ENCODE data around the gene PSMB1.
"Not testable (repeated sequence)": the region's sequence is repeated elsewhere in the genome, so short reads cannot be mapped to it uniquely, and the experiment has no call there.

The PSMB1 gene

DNA sequence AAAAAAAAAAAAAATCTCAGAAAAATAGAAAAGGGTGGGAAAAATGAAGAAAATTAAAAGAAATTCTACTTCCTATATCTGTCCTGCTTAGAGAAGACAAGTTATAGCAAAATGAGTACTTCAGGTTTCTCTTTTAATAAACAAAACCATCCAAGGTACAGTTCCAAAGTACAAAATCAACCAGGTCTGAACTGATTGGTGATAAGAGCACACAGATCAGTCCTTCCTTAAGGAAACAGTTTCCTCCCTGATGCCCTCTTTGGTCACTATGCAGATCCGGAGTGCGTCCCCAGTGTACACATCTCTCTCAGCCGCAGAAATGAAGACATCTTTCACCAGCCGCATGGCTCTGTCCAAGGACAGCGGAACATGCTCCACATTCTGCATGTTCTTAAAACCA is 18.1 kb downstream of the PSMB1 start:
- no peak for DNase-seq (ENCODE audit: low spot score)

DNA sequence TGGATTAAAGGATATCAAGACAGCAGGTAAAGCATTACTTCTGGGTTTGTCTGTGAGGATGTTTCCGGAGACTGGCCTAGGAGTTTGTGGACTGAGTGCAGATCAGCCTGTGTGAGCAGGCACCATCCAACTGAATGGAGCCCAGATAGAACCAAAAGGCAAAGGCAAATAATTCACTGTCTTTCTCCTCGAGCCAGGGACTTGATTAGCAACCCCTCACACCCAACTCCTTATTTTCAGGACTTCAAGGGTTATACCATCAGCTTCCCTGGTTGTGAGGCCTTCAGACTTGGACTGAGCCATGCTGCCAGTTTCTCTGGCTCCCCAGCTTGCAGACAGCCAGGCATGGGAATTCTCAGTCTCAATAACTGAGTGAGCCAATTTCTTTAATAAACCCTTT is 19.3 kb downstream of the PSMB1 start:
- no peak for DNase-seq (ENCODE audit: low spot score)

DNA sequence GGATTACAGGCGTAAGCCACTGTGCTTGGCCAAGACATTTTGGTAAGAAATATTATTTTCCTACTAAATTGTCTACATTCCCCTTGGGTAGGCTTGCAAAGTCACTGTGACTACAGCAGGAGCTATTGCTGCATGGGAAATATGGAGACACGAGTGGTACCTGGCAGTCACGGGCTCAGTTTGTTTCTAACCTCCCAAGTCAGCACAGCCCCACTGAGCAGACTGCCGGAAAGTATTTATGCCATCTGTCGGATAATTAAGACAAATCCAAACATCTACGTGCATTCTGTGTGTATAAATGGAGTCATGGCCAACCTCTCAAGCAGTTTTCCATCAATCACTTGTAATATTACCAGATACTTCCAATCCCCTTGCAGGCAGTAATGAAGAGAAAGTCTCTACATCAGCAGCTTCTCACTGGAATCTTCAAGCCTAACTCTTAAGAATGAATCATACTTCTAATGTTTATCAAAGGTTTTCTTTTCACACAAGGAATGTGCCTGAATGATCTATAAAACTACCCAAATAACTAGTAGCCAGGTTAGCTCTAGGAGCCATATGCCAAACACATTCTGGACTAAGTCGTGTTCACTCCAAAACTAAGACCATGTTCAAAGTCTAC is 20.1 kb downstream of the PSMB1 start:
- no peak for DNase-seq (ENCODE audit: low spot score)

DNA sequence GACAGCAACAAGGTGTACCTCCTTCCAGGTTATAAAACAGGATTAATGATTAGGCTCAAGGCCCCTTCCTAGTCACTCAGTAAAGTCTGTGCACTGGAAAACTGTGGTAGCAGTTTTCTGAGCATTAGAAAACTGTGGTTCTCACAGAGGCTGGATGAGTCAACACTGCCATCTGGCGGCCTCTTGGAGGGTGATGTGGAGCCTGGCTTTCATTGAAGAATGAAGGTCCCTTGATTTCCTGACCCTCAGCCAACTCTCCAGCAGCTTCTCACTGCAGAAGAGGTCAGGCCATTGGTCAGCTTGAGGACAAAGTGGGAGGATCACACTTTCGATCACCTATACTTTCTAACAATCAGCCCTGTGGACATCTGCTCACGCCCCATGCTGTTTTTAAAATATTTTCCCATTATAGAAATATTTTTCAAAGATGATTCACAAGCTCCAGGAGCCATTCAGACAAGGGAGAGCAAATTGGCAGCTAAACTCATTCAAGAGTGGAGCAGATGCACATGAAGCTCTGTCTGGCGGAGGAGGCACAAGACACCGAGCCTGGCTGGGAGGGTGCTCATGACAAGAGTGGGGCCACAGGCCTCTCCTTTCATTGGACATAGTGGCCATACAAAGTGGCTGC is 23.2 kb downstream of the PSMB1 start:
- DNase-seq (ENCODE audit: low spot score): peak; percentile 86

DNA sequence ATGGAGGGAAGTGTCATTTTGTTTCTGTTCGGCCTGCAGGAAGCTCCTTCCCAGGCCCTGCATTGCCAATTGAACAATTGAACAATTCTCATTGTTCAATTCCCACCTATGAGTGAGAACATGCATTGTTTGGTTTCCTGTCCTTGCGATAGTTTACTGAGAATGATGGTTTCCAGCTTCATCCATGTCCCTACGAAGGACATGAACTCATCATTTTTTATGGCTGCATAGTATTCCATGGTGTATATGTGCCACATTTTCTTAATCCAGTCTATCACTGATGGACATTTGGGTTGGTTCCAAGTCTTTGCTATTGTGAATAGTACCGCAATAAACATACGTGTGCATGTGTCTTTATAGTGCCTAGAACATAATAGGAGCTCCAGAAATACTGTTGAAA is 25.1 kb downstream of the PSMB1 start:
- DNase-seq (ENCODE audit: low spot score): not testable (repeated sequence)

DNA sequence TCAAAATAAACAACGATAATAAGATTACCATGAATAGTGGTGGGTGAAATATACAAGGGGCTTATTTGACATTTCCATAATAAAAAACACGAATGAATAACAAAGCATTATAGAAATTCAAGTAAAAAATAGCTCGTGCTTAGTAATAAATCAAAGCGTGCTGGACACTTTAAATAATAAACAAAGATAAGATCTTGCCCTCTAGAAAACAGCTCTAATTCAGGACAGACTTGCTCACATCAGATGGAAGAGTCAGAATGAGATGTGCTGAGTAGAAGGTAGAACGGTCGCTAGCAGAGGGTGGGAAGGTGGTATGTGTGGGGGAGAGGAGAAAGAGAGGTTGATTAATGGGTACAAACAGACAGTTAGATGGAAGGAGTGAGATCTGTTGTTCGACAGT is 27.3 kb downstream of the PSMB1 start:
- DNase-seq (ENCODE audit: low spot score): no peak

DNA sequence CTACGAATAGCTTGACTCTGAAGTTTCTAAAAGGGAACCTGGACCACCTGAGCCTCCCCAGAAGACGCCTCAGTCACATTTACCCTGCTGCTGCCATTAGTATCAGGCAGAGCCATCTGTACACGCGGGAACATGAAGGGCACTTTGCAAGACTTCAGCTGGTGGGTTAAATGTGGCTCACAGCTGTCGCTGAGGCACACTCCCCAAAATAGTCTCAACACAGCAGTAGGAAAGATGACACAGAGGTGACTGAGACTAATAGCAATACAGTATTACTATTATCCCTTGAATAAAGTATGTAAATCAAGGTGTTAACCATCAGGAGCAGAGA is 29.0 kb downstream of the PSMB1 start:
- no peak for DNase-seq (ENCODE audit: low spot score)

DNA sequence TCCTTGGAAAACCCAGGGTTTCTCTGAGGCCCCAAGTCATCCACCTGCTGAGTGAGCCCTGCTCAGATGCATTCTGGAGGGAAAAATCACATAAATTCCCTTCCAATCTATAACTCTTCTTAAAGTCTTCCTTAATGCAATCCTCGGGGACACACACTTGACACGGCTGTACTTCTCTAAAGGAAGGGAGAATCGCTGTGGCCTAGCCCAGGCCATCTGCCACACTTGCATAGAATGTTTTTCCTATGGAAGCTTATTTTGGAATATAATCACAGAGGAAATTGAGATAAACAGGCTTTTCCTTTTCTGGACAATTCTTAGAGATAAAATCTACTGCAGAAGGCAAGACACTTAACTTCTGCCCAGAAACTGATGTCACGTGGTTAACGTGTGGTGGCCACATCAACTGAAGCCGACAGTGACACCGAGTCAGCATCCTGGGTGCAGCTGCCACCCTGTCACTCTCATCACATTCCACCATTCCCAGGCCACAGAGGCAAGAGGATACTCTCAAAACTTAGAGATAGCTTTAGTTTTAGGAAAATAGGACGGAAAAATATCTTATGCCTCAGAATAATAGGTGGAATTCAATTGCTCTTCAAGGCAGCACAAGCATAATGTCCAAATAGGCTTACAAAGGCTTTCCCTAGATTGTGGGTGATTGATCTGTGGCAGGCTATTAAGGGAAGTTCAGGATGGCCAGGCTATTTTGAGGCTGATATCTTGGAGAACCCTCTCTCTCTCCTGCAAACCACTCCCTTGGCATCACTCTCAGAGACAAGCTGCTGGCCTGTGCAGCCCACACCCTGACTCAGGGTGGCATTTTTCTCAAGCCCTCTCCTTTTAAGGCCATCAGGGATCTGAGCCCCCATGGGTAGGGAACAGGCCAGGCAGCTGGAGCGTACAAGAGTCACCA is 29.6 kb downstream of the PSMB1 start:
- no peak for DNase-seq (ENCODE audit: low spot score)

DNA sequence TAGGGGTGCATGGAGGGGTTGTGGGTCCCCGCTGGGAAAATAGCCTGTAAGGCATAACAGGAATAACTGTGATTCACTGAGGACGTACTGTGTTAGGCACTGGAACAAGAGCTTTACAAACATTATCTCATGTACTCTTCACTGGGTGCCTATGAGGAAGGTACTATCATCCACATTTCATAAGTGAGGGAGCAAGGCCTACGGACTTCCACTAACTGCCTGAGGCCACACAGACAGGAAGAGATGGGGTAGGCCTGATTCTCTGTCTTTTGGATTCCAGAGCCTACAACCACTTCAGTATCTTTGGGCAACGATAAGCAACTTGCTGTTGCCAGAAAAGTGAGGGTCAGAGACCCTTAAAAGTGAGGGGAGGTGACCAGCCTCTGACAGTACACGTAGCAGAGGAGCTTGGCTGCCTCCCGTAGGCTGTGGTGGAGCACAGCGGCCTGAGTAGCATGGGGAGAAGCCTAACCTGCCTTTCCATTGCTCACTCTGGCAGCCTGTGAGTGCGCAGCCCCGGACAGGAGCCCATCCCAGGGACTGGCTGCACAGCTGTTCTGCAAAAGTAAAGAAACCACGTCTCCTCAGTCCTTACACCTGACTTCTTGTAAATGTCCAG is 30.4 kb downstream of the PSMB1 start:
- no peak for DNase-seq (ENCODE audit: low spot score)

DNA sequence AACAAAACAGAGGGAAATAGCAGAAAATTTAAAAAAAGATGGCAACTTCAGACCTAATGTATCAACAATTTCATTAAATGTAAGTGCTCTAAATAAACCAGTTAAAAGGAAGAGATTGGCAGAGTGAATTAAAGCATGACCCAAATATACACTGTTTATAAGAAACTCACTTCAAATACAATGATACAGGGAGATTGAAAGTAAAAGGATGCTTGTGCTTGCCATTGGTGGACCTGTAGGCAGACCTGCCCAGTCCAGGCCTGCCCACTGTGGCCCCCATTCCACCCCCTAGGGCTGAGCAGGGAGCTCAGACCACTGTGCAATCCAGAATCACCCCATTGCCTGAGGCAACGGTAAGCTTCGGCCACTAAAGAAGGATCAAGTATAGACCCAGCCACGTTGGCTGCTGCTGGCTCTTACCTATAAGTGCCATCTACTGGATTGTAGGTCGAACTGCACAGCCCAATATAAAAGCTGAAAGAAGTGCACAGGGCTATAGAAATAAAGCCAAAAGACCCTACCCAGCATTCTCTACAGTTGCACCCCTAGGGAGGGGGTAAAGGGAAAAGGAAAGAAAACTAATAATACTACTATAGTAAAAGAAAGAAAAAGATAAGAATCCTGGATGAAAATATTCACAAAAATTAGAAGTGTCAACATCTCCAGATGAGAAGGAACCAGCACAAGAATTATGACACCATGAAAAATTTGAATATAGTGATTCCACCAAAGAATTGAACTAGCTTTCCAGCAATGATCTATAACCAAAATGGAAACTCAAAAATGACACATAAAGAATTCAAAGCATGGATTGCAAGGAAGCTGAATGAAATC is 36.1 kb downstream of the PSMB1 start:
- no peak for DNase-seq (ENCODE audit: low spot score)

DNA sequence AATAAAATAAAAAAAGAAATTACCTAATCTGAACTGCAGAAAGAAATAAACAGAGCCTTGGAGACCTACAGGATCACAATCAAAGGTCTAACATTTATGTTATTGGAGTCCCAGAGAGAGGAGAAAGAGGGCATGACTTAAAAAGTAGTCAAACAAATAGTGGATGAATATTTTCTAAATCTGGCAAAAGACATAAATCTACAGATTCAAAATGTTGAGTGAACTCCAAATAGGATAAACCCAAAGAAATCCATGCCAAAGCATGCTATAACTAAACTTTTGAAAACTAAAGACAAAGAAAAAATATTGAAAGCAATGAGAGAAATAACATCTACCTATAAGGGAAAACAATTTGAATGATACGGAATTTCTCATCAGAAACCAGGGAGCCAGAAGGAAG is 38.2 kb downstream of the PSMB1 start:
- no peak for DNase-seq (ENCODE audit: low spot score)

DNA sequence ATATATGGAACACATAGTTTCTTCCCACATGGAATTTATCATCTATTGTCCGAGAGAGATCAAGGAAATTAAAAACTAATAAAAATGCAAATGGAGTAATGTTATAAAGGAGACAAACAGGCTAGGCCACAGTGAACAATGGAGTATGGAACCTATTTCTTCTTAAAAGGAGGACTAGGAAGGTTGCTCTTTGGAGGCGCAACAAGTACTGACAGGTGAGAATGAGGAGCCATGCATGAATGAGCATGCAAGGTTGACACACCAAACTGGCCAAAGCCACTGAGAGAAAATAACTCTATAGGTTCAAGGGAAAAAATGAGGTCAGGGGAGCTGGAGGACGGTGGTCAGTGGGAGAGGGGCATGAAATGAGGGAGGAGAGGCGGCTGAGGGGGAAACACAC is 40.9 kb downstream of the PSMB1 start:
- DNase-seq (ENCODE audit: low spot score): no peak

DNA sequence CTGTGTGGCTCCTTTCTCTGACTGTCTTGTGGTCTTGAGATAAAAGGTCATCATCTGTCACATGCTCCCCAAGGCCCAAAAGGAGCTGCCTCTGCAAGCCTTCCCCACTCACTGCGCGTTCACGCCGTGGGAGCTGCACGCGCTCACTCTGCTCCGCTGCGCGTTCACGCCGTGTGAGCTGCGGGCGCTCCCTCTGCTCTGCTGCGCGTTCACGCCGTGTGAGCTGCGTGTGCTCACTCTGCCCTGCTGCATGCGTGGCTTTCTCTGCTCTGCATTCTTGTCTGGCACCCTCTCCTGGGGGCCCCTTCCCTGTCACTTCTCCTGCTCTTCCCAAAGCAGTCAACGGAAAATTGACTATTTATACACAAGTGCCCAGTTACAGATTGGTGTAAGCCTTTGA is 42.5 kb downstream of the PSMB1 start:
- no peak for DNase-seq (ENCODE audit: low spot score)

DNA sequence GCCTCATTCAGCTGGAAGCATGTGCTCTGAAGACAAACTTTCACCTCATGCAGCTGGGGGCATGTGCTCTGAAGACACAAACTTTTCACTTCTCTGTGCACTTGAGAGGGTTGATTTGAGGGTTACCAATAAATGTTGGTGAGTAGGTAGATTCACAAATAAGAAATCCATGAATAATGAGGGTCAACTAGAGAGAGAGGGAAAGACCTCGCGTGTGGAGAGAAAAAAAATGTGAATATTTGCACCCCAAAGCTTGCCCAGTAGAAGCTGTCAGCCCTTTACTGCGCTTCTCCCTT is 43.4 kb downstream of the PSMB1 start:
- no peak for DNase-seq (ENCODE audit: low spot score)

DNA sequence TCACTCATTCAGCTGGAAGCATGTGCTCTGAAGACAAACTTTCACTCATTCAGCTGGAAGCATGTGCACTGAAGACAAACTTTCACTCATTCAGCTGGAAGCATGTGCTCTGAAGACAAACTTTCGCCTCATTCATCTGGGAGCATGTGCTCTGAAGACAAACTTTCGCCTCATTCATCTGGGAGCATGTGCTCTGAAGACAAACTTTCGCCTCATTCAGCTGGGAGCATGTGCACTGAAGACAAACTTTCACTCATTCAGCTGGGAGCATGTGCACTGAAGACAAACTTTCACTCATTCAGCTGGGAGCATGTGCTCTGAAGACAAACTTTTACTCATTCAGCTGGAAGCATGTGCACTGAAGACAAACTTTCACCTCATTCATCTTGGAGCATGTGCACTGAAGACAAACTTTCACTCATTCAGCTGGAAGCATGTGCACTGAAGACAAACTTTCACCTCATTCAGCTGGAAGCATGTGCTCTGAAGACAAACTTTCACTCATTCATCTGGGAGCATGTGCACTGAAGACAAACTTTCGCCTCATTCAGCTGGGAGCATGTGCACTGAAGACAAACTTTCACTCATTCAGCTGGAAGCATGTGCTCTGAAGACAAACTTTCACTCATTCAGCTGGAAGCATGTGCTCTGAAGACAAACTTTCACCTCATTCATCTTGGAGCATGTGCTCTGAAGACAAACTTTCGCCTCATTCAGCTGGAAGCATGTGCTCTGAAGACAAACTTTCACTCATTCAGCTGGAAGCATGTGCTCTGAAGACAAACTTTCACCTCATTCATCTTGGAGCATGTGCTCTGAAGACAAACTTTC is 44.0 kb downstream of the PSMB1 start:
- DNase-seq (ENCODE audit: low spot score): not testable (repeated sequence)

DNA sequence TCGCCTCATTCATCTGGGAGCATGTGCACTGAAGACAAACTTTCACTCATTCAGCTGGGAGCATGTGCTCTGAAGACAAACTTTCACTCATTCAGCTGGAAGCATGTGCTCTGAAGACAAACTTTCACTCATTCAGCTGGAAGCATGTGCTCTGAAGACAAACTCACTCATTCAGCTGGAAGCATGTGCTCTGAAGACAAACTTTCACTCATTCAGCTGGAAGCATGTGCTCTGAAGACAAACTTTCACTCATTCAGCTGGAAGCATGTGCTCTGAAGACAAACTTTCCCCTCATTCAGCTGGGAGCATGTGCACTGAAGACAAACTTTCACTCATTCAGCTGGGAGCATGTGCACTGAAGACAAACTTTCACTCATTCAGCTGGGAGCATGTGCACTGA is 44.8 kb downstream of the PSMB1 start:
- not testable (repeated sequence) for DNase-seq (ENCODE audit: low spot score)

DNA sequence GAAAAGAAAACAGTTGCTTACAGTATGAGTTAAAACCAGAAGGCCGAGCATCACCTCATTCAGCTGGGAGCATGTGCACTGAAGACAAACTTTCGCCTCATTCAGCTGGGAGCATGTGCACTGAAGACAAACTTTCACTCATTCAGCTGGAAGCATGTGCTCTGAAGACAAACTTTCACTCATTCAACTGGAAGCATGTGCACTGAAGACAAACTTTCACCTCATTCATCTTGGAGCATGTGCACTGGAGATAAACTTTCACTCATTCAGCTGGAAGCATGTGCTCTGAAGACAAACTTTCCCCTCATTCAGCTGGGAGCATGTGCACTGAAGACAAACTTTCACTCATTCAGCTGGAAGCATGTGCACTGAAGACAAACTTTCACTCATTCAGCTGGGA is 45.4 kb downstream of the PSMB1 start:
- DNase-seq (ENCODE audit: low spot score): not testable (repeated sequence)

DNA sequence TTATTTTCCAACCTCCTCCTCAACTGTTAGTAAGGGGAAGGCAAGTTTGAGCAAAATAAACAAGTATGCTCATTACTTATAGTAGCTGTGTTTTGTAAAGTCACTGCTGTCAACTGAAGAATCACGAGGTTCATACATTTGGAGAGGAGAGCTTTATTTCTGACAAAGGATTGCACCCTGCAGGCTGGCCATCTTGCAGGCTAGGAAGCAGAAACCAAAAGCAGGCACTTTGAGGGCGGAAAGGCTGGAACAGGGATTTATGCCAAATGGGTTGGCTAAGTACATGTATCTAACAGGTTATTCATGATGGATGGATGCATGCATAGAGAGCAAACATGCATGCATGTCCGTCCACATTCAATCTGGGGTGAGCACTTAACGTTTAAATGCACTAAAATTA is 46.7 kb downstream of the PSMB1 start:
- DNase-seq (ENCODE audit: low spot score): no peak

DNA sequence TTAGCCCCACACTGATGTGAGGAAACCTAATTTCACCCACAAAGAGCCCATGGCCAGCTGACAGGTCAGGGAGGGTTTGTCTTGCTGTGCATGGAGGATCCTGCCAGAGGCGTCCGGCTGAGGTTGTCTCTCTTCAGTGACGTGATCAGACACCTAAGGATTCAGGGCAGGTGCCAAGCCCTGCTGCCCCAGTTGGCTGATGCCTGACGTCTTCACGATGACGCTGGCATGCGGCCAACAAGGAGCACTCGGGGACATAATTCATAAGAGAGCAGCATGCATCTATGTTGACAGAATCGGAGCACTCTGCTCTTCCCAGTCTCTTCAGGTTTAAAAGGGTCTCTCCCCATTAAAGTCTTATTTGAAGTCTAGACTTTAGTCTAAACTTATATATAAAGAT is 47.8 kb downstream of the PSMB1 start:
- no peak for DNase-seq (ENCODE audit: low spot score)

DNA sequence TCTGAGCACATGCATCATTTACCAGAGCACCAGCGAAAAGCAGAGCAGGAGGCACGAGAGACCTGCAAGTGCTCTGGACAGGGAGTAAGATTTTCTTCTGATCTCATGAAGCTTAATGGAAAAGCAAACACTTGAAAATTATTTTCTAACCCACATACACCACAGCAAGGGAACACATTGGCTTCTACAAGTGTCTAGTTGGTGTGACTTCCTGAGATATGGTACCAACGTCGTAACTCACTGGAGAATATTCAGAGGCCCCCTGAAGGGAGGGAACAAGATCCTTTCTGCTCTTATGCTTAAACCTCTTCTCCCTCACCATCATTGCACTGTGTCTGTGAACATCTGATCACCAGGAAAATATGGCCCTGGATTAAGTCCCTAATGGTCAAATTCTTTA is 48.6 kb downstream of the PSMB1 start:
- DNase-seq (ENCODE audit: low spot score): no peak

DNA sequence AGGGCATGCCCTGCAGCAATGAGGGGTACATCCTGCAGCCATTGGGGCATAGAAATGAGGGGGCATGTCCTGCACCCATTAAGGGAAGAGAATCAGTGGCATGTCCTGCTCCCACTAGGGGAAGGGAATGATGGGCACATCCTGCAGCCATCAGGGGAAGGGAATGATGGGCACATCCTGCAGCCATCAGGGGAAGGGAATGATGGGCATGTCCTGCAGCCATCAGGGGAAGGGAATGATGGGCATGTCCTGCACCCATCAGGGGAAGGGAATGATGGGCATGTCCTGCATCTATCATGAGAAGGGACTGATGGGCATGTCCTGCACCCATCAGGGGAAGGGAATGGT is 49.7 kb downstream of the PSMB1 start:
- no peak for DNase-seq (ENCODE audit: low spot score)

Measured in COLO829 (cell line).